ENCODE results near the gene CERCAM.

Gene CERCAM

GRCh38 chr9:128420651-128421481 is at the start of gene CERCAM:
CERCAM (plus strand) TSS chr9:128420857; CDS start chr9:128420878, 21 bp downstream.
- peak within 1 kb of the TSS; percentile 64 for H3K4me3 ChIP-seq (ENCODE audit: low read length)
- no peak for DNase-seq (ENCODE audit: low read depth)
- TF ChIP-seq CTCF (conservative IDR thresholded peaks at IDR 0.05; ENCODE audit: low read depth, low read length): peak; percentile 20

GRCh38 chr9:128371630-128372117 is 49.0 kb upstream of the CERCAM start:
- TF ChIP-seq CTCF (conservative IDR thresholded peaks at IDR 0.05; ENCODE audit: low read depth, low read length): no peak
- peak overlapping the region; percentile 82 for H3K4me3 ChIP-seq (ENCODE audit: low read length)
- DNase-seq (ENCODE audit: low read depth): no peak

- peak overlapping the region; percentile 82 for H3K4me3 ChIP-seq (ENCODE audit: low read length)
- DNase-seq (ENCODE audit: low read depth): no peak
- no peak for TF ChIP-seq CTCF (conservative IDR thresholded peaks at IDR 0.05; ENCODE audit: low read depth, low read length)
Measured at GRCh38 chr9:128372188-128372641, 48.4 kb upstream of the CERCAM start.

- no peak for TF ChIP-seq CTCF (conservative IDR thresholded peaks at IDR 0.05; ENCODE audit: low read depth, low read length)
- no peak for DNase-seq (ENCODE audit: low read depth)
- H3K4me3 ChIP-seq (ENCODE audit: low read length): no peak overlapping the region
Measured at GRCh38 chr9:128372784-128373183, 47.9 kb upstream of the CERCAM start.

GRCh38 chr9:128374221-128374675 is 46.4 kb upstream of the CERCAM start:
- TF ChIP-seq CTCF (conservative IDR thresholded peaks at IDR 0.05; ENCODE audit: low read depth, low read length): no peak
- DNase-seq (ENCODE audit: low read depth): no peak
- H3K4me3 ChIP-seq (ENCODE audit: low read length): no peak overlapping the region

GRCh38 chr9:128375865-128376264 is 44.8 kb upstream of the CERCAM start:
- no peak for DNase-seq (ENCODE audit: low read depth)
- no peak for TF ChIP-seq CTCF (conservative IDR thresholded peaks at IDR 0.05; ENCODE audit: low read depth, low read length)
- H3K4me3 ChIP-seq (ENCODE audit: low read length): no peak overlapping the region

- no peak for TF ChIP-seq CTCF (conservative IDR thresholded peaks at IDR 0.05; ENCODE audit: low read depth, low read length)
- no peak for DNase-seq (ENCODE audit: low read depth)
Measured at GRCh38 chr9:128382261-128382660, 38.4 kb upstream of the CERCAM start.

More at GRCh38 chr9:128382261-128382660, 38.4 kb upstream of the CERCAM start:
- H3K4me3 ChIP-seq (ENCODE audit: low read length): no peak overlapping the region
